Amniotic epithelial cell (primary cell): ENCODE data around the gene TIAL1.
"Not testable (repeated sequence)": the region's sequence is repeated elsewhere in the genome, so short reads cannot be mapped to it uniquely, and the experiment has no call there.

Experiments used
- DNase-seq: peaks from one replicate; pipeline ENCODE4 v3.0.0-alpha.2; 2010; ENCODE audit warnings: low read depth

Gene TIAL1

DNA sequence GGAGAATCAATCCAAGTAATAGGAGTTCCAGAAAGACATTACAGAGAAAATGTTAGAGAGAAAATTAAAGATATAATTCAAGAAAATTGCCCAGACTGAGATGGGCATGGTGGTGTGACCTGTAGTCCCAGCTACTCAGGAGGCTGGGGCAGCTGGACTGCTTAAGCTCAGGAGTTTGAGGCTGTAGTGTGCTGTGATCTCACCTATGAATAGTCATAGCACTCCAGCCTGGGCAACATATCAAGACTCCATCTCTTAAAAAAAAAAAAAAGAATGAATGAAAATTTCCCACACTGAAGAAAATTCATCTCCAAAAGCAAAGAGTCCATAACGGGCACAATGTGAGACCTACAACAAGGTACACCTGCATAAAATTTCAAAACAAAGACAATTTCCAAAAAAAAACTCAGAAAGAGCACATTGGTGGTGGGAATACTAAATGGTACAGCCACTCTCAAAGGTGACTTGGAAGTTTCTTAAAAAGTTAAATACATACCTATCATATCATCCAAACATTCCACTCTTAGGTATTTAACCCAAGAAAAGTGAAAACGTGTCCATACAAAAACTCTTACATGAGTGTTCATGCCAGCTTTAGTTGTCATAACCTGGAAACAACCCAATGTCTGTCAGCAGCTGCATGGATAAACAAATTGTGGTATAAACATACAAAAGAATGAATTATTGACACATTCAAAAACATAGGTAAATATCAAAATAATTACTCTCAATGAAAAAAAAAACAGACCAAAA, 47.3 kb downstream of the TIAL1 start:
- no peak for DNase-seq

DNA sequence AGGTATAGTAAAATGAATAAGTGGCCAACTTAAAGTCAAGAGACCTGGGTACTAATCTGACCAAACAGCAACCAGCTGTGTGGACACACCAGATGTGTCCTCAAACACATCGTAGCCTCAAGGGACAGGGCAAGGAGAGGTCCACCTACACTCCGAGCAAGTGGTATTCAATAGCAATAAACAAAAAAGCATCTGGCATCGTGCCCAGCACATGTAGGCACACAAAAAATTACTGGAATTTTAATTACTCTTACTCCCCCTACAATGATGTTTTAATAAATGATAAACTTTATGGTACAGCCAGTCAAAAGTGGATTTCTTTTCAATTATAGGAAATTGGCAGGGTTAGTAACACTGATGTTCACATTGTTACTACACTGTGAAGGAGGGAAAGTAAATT, 50.8 kb downstream of the TIAL1 start:
- peak; percentile 29 for DNase-seq

DNA sequence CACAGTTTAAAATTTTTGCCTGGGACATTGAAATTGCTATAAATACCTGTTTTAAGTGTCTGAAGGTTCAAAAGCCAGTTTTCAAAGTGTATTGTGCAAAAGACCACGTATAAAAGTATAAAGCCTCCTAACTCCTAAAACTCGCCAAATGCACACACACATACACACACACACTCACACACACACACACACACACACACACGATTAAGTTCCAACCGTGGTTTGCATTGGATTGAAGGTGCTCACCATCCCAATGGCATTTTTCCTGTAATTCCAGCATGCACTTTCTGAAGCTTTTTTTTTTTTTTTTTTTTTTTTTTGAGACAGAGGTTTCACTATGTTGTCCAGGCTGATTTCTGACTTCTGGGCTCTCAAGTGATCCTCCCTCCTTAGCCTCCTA, 51.5 kb downstream of the TIAL1 start:
- DNase-seq = no peak

DNA sequence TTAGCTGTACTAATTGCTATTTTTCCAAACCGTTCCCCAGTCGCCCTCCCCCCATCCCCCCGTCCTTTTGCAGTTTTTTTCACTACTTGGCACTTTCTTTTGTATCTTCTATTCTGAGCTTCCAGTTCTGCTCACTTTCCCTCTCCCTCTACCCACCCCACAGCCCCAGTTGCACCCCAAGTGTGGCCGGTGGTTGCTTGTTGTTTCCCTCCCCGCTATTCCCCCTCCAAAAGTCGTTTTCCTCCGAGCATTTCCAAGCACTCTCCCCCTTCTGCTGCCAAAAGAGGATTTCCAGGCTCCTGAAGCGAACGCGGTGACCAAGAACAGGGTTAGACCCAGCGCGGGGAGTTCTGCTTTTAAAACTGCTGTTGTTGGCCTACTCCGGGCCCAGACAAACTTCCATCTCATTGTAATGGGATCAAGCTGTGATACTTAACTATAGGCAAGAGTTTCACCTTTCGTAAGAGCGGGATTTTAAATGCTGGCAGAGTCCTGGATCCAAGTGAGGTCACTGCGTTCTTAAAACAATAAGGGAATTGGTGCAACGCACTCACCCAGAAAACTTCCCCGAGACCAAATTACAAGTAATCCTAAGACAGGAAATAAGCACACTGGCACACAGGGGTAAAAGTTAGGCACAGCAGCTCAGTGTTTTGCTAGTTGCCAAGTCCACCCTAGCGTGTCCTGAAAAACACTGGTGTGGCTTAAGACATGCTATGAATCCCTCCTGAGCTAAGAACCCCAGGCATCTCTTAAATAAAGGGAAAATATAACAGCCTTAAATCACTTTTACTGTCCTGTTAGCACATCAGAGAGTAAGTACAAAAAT, 52.7 kb downstream of the TIAL1 start:
- no peak for DNase-seq

DNA sequence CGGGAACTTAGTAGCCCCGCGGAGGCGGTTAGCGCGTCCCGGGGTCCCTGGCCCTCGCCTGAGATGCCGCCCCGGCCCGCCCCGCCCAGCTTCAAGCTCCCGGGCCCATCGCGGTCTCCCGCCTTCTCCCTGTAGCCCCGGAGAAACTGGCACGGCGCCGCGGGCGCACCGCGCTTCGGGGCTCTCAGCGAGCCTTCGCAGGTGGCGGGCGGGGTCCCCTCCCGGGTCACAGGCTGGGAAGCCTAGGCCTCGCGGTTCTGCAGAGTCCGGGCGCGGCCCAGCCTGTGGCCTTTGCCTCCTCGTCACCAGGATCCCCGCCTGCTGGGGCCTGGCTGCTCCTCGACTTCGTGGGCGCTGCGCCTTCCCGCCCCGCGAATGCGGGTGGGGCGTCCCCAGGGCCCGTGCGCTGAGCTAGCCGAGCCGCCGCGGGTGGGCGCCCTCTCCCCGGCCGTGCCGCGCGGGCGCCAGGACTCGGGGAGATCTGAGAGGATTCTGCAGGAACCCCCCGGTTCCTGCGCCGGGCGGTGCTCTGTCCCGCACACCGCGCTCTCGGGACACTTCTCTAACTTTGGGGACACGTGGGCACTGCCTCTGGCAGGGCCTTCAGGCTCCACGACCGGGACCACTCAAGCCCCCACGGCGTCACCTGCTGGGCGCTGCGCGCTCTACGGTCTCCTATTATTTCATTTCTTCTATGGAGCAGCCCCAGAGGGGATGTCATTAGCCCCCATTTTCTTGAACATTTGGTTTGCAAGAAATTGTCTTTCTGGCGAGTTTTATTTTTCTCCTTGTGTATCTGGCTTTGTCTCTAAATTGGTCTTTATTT, 53.6 kb downstream of the TIAL1 start:
- peak; percentile 28 for DNase-seq

DNA sequence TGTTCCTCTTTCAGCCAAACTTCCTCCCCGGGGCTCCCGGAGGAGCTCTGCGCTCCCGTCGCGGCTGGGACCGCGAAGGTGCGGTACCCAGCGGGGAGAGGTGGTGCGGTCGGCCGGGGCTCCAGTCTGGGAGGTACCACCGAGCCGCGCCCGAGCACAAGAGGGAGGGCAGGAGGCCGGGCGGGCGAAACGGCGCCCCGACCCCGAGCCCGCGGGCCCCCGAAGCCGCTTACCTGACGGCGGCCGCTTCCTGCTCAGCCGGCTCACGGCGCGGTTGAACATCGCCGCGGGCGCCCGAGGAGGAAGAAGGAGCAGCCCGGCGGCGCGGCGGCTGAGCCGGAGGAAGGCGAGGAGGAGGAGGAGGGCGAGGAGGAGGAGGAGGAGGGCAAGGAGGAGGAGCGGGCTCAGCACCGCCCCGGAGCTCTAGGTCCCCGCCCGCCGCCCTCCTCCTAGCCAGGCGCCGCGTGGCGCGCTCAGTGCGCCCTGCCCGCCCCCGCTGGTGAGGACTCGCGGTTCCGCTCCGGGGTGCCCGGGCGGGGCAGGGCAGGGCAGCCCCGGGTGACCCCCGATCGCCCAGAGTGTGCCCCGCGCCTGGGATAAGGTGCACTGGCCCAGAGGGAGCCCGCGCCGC, 54.3 kb downstream of the TIAL1 start, which contains the start of gene RGS10:
RGS10 (minus strand) TSS at position 363 of the 631 bp plus-strand sequence; CDS start at position 282, 81 bp downstream.
- peak; percentile 75 for DNase-seq

DNA sequence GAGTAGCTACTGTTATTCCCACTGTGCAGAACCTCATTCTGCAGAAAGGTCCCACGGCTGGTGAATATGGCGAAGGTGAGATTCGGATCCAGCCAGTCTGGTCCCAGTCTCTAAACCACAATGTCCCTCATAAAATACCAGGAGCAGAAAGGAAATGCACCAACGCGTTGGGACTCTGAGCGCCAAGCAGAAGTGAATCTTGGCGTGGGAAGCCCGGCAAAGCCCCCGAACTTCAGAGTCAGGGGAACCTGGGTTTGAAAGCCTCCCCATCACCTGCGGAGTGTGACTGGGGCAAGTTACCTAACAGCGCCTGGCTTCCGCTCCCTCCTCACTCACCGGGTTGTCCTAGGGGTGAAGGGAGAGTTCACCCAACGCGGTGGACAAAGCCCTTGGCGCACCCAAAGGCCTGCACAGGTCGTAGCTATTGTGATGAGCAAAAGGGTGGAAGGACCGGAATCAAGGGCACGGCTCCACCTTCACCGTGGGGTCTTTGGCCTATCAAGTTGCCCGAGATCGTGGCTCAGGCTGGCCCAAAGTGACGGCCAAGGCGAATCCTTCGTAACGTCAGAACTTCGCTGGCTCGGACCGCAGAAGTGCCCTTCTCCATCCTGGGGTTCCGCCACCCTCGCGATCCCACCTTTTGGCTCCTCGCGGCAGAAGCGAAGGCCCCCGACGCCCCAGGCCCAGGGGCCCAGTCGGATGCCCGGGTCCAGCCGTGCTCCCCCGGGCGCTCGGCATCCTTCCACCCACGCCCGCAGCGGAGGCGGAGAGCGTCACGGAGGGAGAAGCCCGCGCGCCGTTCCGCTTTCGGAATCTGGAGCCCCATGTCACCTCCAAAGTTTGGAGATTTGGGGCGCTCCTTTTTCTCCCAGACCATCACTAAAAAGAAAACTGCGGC, 55.1 kb downstream of the TIAL1 start:
- DNase-seq = no peak

DNA sequence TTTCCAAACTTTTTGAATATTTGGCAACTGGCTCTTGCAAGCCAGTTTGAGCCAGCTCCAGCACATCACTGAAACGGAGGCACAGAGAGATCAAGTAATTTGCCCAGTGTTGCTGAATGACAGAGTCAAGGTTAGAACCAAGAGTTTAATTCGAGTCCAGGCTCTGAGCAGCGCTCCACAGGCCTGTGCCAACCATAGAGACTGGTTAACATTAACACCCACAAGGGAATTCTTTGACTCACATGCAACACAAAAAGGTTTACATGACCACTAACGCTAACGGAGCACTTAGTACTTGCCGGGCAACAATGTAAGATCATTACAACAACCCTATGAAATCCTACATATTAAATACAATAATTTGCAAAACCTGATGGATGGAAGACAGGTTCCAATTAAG, 55.7 kb downstream of the TIAL1 start:
- DNase-seq = no peak

DNA sequence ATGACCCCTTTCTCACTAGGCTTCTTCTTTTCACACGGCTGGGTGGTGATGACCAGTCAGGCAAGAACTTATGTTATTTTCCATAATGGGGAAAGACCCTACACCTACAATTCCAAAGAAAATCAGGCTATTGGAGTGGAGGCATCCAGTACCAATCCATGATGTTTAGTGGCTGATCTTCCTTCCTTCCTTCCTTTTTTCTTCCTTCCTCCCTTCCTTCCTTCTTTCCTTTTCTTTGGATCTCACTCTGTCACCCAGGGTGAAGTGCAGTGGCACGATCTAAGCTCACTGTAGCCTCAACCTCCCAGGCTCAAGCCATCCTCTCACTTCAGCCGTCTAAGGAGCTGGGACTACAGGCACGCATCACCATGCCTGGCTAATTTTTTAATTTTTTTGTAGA, 56.7 kb downstream of the TIAL1 start:
- no peak for DNase-seq

DNA sequence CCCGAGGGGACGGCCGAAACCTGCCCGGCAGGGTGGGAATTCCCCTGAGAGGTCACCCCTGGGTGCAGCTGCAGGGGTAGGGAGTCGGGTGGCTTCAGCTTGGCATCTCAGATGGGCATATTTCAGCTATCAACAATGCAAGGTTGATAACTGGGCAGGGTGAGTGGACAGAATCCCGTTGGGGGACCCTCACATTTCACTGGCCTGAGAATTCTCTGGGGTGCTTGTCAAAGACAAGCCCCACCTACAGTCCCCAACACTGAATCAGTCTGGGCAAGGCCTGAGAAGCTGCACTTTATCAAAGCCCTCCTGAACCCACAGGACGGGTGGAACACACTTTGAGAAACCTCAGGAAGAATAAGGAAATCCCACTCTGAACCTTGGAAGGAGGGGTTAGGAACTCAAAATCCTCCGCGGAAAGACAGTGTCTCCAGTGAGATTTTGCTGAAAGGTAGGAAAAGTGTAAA, 57.4 kb downstream of the TIAL1 start:
- no peak for DNase-seq

DNA sequence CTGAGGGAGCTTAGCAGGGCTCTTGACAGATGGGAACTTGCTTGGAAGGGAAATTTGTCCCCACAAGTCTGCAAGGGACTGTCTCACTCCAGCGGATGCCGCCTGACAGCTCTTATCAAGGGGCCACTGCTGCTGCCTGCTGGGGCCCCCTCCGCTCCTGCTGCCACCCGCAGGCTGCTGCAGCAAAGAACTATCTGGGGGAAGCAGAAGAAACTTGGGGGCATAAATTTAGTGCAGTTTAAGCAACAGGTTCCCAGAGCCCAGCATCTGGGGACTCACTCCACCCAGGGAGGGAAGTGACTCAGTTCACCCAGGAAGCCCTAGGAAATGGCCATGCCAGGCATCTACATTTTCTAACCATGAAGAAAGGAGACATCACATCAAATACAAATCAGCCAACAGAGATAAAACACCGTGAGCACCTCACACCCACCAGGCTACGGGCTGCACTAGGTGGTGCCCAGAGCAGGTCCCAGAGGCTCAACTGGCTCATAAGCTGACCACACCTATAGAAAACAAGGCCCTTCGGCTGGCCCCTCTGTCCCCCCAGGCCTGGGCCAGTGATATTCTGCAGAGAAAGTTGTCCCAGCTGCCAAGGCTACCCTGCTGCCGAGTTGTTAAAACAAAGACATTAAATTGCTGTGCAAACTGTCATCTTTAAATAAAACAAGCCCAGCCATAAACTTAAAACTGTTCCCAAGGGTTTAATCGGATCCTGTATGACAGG, 58.0 kb downstream of the TIAL1 start:
- DNase-seq = no peak

DNA sequence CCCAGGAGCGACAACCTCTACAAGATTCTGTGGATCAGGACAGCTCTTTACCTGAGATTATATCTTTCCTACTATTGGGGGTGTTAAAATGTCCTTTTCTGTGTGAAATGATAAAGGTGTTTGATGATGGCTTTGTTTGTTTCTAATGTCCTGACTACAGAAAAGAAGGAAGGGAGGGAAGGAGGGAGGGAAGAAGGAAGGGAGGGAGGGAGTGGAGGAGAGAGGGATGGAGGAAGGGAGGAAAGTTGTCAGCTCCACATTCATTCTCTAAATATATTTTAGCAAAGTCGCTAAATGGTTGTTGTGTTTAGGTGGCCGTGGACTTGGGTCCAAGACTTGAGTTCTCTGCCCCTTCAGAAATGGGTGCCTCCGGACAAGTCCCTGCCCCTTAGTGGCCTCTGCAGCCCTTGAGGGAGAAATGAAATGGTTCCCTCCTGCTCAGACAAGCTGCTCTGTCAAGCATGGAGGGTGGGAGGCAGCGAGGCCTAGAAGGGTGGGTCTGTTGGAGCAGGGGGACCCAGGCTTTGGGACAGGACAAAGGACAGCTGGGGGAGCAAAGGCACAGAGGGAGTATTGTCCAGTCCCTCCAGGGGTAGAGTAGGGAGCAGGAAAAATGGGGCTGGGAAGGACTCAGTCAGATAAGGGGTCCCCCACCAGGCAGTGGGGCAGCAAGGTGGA, 58.7 kb downstream of the TIAL1 start:
- no peak for DNase-seq

DNA sequence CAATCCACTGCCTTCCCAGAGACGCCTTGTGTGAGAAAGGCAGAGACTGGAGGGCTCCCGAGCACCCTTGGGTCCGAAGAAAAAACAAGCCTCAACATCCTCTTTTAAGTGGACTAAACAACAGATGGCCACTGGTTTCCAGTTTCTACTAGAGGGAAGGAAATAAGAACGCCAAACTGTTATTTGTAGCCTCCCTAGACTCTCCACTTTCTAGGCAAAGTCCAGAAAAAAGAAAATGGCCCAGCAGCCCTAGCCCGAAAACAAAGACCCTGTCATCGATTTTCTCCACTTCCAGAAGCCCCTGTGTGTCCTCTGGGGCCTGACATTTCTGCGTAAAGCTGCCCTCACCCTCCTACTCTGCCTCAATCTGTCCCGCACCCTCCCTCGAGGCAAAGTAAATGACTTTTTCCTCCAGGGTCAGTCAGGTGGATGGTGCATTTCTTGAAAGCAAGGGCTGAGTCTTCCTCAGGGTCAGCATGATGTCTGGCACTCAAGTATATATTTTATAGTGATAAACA, 60.2 kb downstream of the TIAL1 start:
- DNase-seq = no peak

DNA sequence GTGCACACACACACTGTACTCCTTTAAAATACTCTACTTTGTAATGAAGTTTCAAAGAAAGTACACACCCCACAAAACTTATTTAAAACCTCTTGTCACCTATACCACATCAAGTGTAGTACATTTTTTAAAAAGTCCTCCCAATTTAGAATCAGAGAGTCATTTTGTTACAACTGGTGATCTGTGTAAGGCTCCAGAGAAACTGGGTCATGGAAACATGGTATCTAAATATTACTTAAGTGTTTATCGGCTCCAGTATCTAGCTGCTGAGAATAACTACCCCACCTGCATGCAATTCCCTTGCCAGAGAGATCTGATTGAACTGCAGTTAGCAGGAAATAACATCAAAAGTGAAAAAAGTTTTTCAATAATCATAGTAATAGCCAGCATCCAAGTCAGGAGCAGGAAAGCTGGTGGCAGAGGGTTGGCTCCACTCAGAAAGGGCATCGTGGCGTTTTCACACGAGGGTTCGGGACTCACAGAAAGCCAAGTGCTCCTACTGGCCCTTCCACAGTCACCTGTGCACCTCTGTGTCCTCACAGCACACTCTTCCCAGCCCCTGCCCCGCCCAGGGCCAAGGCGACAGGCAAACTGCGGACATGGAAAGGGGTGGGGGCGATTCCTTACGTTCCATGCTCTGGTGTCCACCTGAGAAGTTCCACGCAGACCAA, 60.8 kb downstream of the TIAL1 start:
- no peak for DNase-seq

DNA sequence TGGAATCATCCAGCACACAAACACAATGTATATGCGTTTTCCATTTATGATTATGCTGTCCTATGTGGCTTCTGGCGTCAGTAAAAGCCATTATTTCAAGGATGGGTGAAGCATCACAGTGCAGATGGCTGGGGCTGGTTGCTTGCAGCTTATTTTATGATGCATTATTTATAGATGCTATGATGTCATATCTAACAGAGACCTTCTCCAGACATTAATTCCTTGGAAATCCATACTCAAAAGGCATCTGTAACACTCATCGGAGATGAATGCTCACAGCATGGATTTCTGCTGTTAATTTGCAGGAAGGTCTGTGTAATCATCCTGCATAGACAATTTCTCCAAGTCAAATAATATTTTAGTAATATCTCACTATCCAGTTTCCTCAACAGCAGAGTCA, 61.5 kb downstream of the TIAL1 start:
- DNase-seq = no peak

DNA sequence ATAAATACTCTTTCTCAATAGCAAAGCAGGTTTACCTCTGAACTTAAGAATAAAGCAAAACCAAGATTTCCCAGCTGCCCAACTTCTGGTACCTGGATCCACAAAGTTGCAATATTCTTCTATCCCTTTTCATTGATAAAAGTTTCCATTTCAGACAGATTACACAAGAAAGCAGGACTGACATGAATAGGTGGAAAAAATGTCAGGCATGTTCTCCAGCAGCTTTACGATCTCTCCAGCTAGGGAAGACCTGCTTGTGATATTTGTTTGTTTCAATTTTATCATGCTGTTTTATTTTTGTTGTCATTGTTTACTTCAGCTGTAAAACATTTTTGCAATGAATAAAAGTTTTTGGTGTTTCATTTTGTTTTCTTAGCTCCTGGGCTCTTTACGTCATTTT, 63.3 kb downstream of the TIAL1 start:
- no peak for DNase-seq

DNA sequence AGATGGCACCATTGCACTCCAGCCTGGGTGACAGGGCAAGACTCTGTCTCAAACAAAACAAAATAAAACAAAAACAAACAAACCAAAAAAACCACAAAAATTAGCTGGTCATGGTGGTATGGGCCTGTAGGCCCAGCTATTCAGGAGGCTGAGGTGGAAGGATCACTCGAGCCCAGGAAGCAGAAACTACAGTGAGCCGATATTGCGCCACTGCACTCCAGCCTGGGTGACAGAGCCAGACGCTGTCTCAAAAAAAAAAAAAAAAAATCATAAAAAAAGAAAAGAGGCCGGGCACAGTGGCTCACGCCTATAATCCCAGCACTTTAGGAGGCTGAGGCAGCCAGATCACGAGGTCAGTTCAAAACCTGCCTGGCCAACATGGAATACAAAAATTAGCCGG, 64.0 kb downstream of the TIAL1 start:
- not testable (repeated sequence) for DNase-seq

DNA sequence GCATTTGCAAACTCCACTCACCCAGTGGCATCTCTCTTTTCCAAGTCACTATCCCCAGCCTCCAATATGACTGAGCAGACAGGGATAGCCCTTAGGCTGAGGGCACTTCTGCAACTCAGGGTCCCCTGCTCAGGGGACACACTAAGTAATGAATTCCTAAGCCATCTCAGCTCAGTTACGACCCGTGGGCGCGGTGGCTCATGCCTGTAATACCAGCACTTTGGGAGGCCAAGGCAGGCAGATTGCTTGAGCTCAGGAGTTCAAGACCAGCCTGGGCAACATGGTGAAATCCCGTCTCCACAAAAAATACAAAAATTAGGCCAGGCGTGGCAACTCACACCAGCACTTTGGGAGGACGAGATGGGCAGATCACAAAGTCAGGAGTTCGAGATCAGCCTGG, 64.5 kb downstream of the TIAL1 start:
- not testable (repeated sequence) for DNase-seq

DNA sequence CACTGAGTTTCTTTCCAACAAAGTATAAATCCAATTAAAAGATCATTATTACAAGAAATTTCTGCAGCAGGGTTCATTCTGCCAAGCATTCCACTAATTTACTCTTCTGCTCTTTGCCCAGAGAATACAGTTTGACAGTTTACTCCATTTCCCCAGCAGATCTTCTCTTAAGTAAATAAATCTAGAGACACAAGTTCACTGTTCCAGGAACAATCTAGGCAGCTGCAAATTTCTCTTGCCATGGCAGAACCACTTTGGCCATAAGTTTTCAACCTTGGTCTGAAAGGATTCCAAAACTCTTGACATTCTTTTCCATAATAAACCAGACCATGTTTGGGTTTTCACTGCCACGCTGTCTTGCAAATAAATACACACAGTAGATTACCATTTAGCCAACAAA, 65.7 kb downstream of the TIAL1 start:
- DNase-seq = no peak
